CD4-positive, alpha-beta T cell treated with Interleukin-4 for 1 hour (primary cell): Measurements from ENCODE around the gene AOPEP.
"Not testable (repeated sequence)": the region's sequence is repeated elsewhere in the genome, so short reads cannot be mapped to it uniquely, and the experiment has no call there.

ENCODE experiments used
- DNase-seq, 2 donors: peaks; one replicate each; pipeline ENCODE4 v3.0.0-alpha.2; 2020 to 2022

AOPEP gene

GRCh38 chr9:94872891-94873511 lies 146.5 kb downstream of the AOPEP start:
- no peak for DNase-seq

- no peak for DNase-seq
These were observed 147.8 kb downstream of the AOPEP start for GRCh38 chr9:94874316-94874715.

GRCh38 chr9:94875300-94876020 lies 149.0 kb downstream of the AOPEP start:
- no peak for DNase-seq

- not testable (repeated sequence) for DNase-seq
These were observed 152.3 kb downstream of the AOPEP start for GRCh38 chr9:94878804-94879203.

- DNase-seq: no peak
These were observed 152.7 kb downstream of the AOPEP start for GRCh38 chr9:94879230-94879629.

GRCh38 chr9:94881023-94881422 lies 154.5 kb downstream of the AOPEP start:
- DNase-seq: no peak

GRCh38 chr9:94881454-94881853 lies 155.0 kb downstream of the AOPEP start:
- DNase-seq: no peak

- no peak for DNase-seq
These were observed 155.4 kb downstream of the AOPEP start for GRCh38 chr9:94881940-94882339.

GRCh38 chr9:94882966-94883641 lies 156.6 kb downstream of the AOPEP start:
- DNase-seq: no peak

- no peak for DNase-seq
These were observed 159.5 kb downstream of the AOPEP start for GRCh38 chr9:94885854-94886447.

GRCh38 chr9:94887721-94888120 lies 161.2 kb downstream of the AOPEP start:
- DNase-seq: no peak

GRCh38 chr9:94888775-94889174 lies 162.3 kb downstream of the AOPEP start:
- no peak for DNase-seq

GRCh38 chr9:94889628-94890027 lies 163.1 kb downstream of the AOPEP start:
- DNase-seq: no peak

GRCh38 chr9:94891183-94891582 lies 164.7 kb downstream of the AOPEP start:
- DNase-seq: no peak

GRCh38 chr9:94892675-94893074 lies 166.2 kb downstream of the AOPEP start:
- no peak for DNase-seq

- no peak for DNase-seq
These were observed 167.7 kb downstream of the AOPEP start for GRCh38 chr9:94894094-94894699.

- DNase-seq: no peak
These were observed 169.2 kb downstream of the AOPEP start for GRCh38 chr9:94895668-94896067.

- no peak for DNase-seq
These were observed 170.0 kb downstream of the AOPEP start for GRCh38 chr9:94896512-94896911.

GRCh38 chr9:94899464-94900221 lies 173.1 kb downstream of the AOPEP start:
- no peak for DNase-seq

GRCh38 chr9:94900222-94901018 lies 173.9 kb downstream of the AOPEP start:
- DNase-seq: no peak

GRCh38 chr9:94901019-94901363 lies 174.5 kb downstream of the AOPEP start:
- DNase-seq: no peak

- no peak for DNase-seq
These were observed 177.5 kb downstream of the AOPEP start for GRCh38 chr9:94903961-94904421.
